Endothelial cell of umbilical vein (primary cell): Measurements from ENCODE around the gene DPP7. TPM values are rescaled to one million over a fixed set of nuclear protein-coding genes. Genes with fewer than 3 reads are reported as not detected.

Experiments used
- BruUV-seq: library from RNA; stranded (reverse); fragments of 400-500 nt; replicated peaks from 2 replicates; lab custom pipeline; 2021; lab: Mats Ljungman, UMichigan
- CTCF ChIA-PET: fragments of 300-600, 350-600 bp; sonication (Branson Sonifier 250); formaldehyde crosslinking; loops from one replicate; lab custom pipeline; 2021; ENCODE audit warnings: antibody characterized with exemption, inconsistent platforms; lab: Charles Lee
- POLR2A ChIA-PET: fragments of 300-600, 350-600 bp; sonication (Branson Sonifier 250); formaldehyde crosslinking; loops from one replicate; lab custom pipeline; 2021; ENCODE audit warnings: antibody characterized with exemption, inconsistent platforms; lab: Charles Lee
- DNase-seq: peaks from one replicate; pipeline ENCODE4 v3.0.0-alpha.2; 2011; ENCODE audit warnings: low read depth, low spot score
- FAIRE-seq: peaks from 2 replicates; lab custom pipeline; 2011; peaks lifted over from hg19 to GRCh38; lab: Jason Lieb, UNC
- H2AFZ ChIP-seq: 2 replicates; pipeline ENCODE4 v1.6.0; 2012; ENCODE audit warnings: low read depth, low read length, control low read depth, inconsistent platforms
- H3K27ac ChIP-seq: 2 replicates; pipeline ENCODE4 v1.5.1; 2011; ENCODE audit warnings: low read depth, mild to moderate bottlenecking, control low read depth, low read length, moderate library complexity; ENCODE audit not compliant: insufficient read depth
- H3K27me3 ChIP-seq, 2 experiments: 2 replicates each; pipeline versions ENCODE4 v1.6.0 to v1.6.1; 2011; ENCODE audit warnings: low read length in 2 of 2, mixed read lengths in 1 of 2; ENCODE audit not compliant: control insufficient read depth in 2 of 2, insufficient read depth in 2 of 2
- H3K36me3 ChIP-seq, 2 experiments: 2 replicates in 1 of 2; 3 replicates in 1 of 2; pipeline ENCODE4 v1.5.1; 2011; ENCODE audit warnings: low read length in 2 of 2, mild to moderate bottlenecking in 1 of 2, moderate library complexity in 1 of 2; ENCODE audit not compliant: control insufficient read depth in 2 of 2, insufficient read depth in 2 of 2; ENCODE audit errors: extremely low read depth in 1 of 2
- H3K4me1 ChIP-seq: 3 replicates; pipeline ENCODE4 v1.5.1; 2011; ENCODE audit warnings: mild to moderate bottlenecking, low read length; ENCODE audit not compliant: control insufficient read depth, insufficient read depth; ENCODE audit errors: extremely low read depth
- H3K4me2 ChIP-seq: 2 replicates; pipeline ENCODE4 v1.6.1; 2011; ENCODE audit warnings: low read length, control low read depth, mixed read lengths; ENCODE audit not compliant: insufficient read depth
- H3K4me3 ChIP-seq, 3 experiments: fragments of 200-600 bp in 1 of 3; sonication (generic), shearing (Covaris generic) in 1 of 3; replicated peaks in 1 of 3; 2 replicates each; pipeline ENCODE4 v1.5.1; 2011 to 2016; ENCODE audit warnings: control low read depth in 3 of 3, low read length in 3 of 3, mild to moderate bottlenecking in 2 of 3, inconsistent platforms in 1 of 3, low read depth in 1 of 3, moderate library complexity in 1 of 3; ENCODE audit not compliant: insufficient read depth in 1 of 3
- H3K79me2 ChIP-seq: 2 replicates; pipeline ENCODE4 v1.6.0; 2012; ENCODE audit warnings: low read length, inconsistent platforms; ENCODE audit not compliant: control insufficient read depth, insufficient read depth
- H3K9ac ChIP-seq: replicated peaks from 2 replicates; pipeline ENCODE3; 2011; ENCODE audit warnings: low read length, control low read depth; ENCODE audit not compliant: insufficient read depth; ENCODE audit errors: extremely low read depth
- H3K9me1 ChIP-seq: replicated peaks from 3 replicates; pipeline ENCODE4 v1.6.0; 2011; ENCODE audit warnings: mild to moderate bottlenecking, low read length; ENCODE audit not compliant: control insufficient read depth, insufficient read depth; ENCODE audit errors: extremely low read depth
- H3K9me3 ChIP-seq: replicated peaks from 2 replicates; pipeline ENCODE4 v1.5.1; 2012; ENCODE audit warnings: low read length, inconsistent platforms; ENCODE audit not compliant: control insufficient read depth, insufficient read depth
- H4K20me1 ChIP-seq: replicated peaks from 2 replicates; pipeline ENCODE3; 2011; ENCODE audit warnings: mild to moderate bottlenecking, low read length; ENCODE audit not compliant: control insufficient read depth, insufficient read depth; ENCODE audit errors: extremely low read depth
- CTCF ChIP-seq, 2 donors: IDR thresholded peaks; 1 replicate in 1 of 2; 2 replicates in 1 of 2; pipeline ENCODE4 v1.5.1; 2011; ENCODE audit warnings: low read length in 2 of 2, mild to moderate bottlenecking in 2 of 2, moderate library complexity in 2 of 2, control low read depth in 1 of 2, inconsistent platforms in 1 of 2, low read depth in 1 of 2; ENCODE audit not compliant: insufficient read depth in 1 of 2; ENCODE audit errors: extremely low read depth in 1 of 2
- EZH2 ChIP-seq: IDR thresholded peaks from 2 replicates; pipeline ENCODE4 v1.6.1; 2012; ENCODE audit warnings: borderline replicate concordance, low read depth, mild to moderate bottlenecking, moderate library complexity, low read length, inconsistent platforms; ENCODE audit not compliant: severe bottlenecking
- FOS ChIP-seq: IDR thresholded peaks from 2 replicates; pipeline ENCODE4 v1.6.1; 2011; ENCODE audit warnings: mild to moderate bottlenecking, low read length, moderate library complexity, borderline replicate concordance; ENCODE audit not compliant: insufficient read depth
- GATA2 ChIP-seq: IDR thresholded peaks from 2 replicates; pipeline ENCODE4 v1.7.0; 2011; ENCODE audit warnings: low read depth, mild to moderate bottlenecking, moderate library complexity, mixed read lengths, low read length; ENCODE audit not compliant: insufficient read length, insufficient read depth
- JUN ChIP-seq: IDR thresholded peaks from 2 replicates; pipeline ENCODE4 v1.6.1; 2011; ENCODE audit warnings: borderline replicate concordance, low read depth; ENCODE audit not compliant: insufficient read length, insufficient read depth
- MAX ChIP-seq: IDR thresholded peaks from 2 replicates; pipeline ENCODE4 v1.6.1; 2011; ENCODE audit not compliant: insufficient read depth, insufficient read length
- MYC ChIP-seq: IDR thresholded peaks from one replicate; pipeline ENCODE4 v1.6.1; 2011; ENCODE audit warnings: mild to moderate bottlenecking, low read depth, low read length
- POLR2A ChIP-seq: IDR thresholded peaks from 2 replicates; pipeline ENCODE4 v1.6.1; 2012; ENCODE audit warnings: low read depth, mild to moderate bottlenecking, control low read depth, low read length
- POLR2AphosphoS5 ChIP-seq: IDR thresholded peaks from 2 replicates; pipeline ENCODE4 v1.6.1; 2012; ENCODE audit warnings: low read depth, mild to moderate bottlenecking, control low read depth, low read length, moderate library complexity; ENCODE audit not compliant: insufficient read depth
- dilution Hi-C: fragments of 300-500 bp; cut with MboI; formaldehyde crosslinking; loops from one replicate; pipeline ENCODE4 v1.15.0; 2019; ENCODE audit warnings: low sequenced_read_pairs; ENCODE audit not compliant: extremely low pct_ligation_motif_present
- intact Hi-C: fragments of 100-400 bp; cut with micrococcal nuclease; formaldehyde crosslinking; loops from one replicate; pipeline ENCODE4 v1.10.0; 2022
- polyA plus RNA-seq, 4 experiments: library from polyadenylated mRNA; depleted of rRNA in 3 of 4; stranded (reverse) in 3 of 4; unstranded in 1 of 4; fragments of >200 nt; gene quantifications; 2 replicates each; pipeline versions ENCODE4 v1.2.1 to v1.2.3, GENCODE V29; 2011 to 2012; ENCODE audit warnings: missing spikeins in 1 of 4
- total RNA-seq: library from RNA; stranded (reverse); gene quantifications from 2 replicates; pipeline ENCODE4 v1.2.3, GENCODE V29; 2021

Gene DPP7
- total and polyA plus RNA-seq, 2 donors (not counting 3 experiments of a cell fraction or from before 2014, with no cell fraction given), result 149 to 200 TPM

- ChIA-PET CTCF (interaction anchor here (0.7 to 2.8 kb wide), 4 partner anchors 18 to 47 kb away, joined by 3 to 12 read pairs (median 6); partner anchors contain the start of gene NPDC1), POLR2A (no interaction called here)
- Histone ChIP-seq H3K27me3 (no peaks in the 10 kb centered on the region), H3K9ac (no peak overlapping the region), H3K27ac (no peak overlapping the region), H3K79me2 (peaks cover 6% of the 10 kb centered on the region), H3K9me3 (no peaks in the 10 kb centered on the region), H3K9me1 (no peaks in the 10 kb centered on the region), H3K36me3 (peaks cover 0 to 32% of the 10 kb centered on the region in 2 experiments), H3K4me3 (no peak overlapping the region), H4K20me1 (no peaks in the 10 kb centered on the region), H3K4me1 (peaks cover 26% of the 10 kb centered on the region), H2AFZ (no peak overlapping the region), H3K4me2 (no peak overlapping the region)
- no peak for TF ChIP-seq EZH2
- no peak for TF ChIP-seq POLR2A
- no peak for TF ChIP-seq POLR2AphosphoS5
- FAIRE-seq (no peak), DNase-seq (no peak)
- dilution Hi-C loops (no loop called here), intact Hi-C loops (no loop called here)
- BruUV-seq, result no TSS peak
Observed at GRCh38 chr9:137082222-137082924, 32.2 kb downstream of the DPP7 start.

DNA sequence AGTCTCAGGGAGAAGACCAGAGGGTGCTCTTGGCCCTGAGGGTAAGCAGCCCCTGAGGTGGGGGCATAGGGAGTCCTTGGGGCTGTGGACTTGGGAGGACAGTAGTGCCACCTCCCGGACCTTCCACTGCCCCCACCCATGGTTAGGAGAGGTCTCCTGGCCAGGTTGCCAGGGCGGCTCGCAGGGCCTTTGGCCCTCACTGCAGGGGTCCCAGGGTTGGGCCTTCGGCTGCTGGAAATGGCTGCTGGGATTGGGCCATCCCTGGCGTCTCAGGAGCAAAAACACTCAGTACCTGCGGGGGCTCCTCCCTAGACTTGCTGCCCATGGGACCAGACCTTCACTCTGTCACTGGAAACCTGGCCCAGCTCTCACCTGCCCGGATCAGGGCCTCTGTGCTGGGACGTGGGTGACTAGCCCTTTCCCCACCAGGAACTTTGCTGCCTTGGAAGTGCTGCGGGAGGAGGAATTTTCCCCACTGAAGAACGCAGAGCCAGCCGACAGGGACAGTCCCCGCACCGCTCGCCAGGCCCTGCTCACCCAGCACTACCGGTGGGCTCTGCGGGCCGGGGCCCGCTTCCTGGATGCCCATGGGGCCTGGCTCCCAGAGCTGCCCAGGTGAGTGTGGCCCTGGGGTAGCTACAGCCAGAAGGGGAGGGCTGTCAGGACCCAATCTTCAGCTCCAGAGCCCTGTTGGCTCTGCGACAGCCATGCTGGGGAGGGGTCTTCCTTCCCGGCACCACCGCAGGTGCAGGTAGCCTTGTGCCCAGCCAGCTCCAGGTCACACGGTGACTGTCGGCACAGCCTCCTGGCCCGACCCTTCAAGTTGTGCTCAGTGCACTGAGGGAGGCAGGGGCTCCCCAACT lies 34.0 kb downstream of the DPP7 start:
- BruUV-seq, result no TSS peak
- H3K9me3 ChIP-seq, result no peaks in the 10 kb centered on the region
- TF ChIP-seq POLR2A (no peak), FOS (no peak), CTCF (IDR thresholded peaks at IDR 0.05; ENCODE audit: extremely low read depth in 1 of 2, insufficient read depth in 1 of 2, low read depth in 1 of 2, low read length in 2 of 2) (no peak), JUN (no peak), MAX (no peak), MYC (no peak), POLR2AphosphoS5 (no peak), GATA2 (no peak), EZH2 (no peak)
- no peaks in the 10 kb centered on the region for H3K9me1 ChIP-seq
- H3K79me2 ChIP-seq, result peaks cover 6% of the 10 kb centered on the region
- CTCF ChIA-PET, result no interaction called here
- no peaks in the 10 kb centered on the region for H3K27me3 ChIP-seq
- no peak overlapping the region for H3K9ac ChIP-seq
- peaks cover 21% of the 10 kb centered on the region for H3K4me1 ChIP-seq
- dilution Hi-C loops (no loop called here), intact Hi-C loops (no loop called here)
- H3K36me3 ChIP-seq, result peaks cover 0 to 32% of the 10 kb centered on the region in 2 experiments
- FAIRE-seq (no peak), DNase-seq (no peak)
- H3K27ac ChIP-seq, result no peak overlapping the region
- H3K4me2 ChIP-seq, result no peak overlapping the region
- no peaks in the 10 kb centered on the region for H4K20me1 ChIP-seq
- no peak overlapping the region for H2AFZ ChIP-seq
- POLR2A ChIA-PET, result no interaction called here
- H3K4me3 ChIP-seq, result no peak overlapping the region
